Erythroblast (primary cell): ENCODE data around the gene SP5.

Experiments
- GATA1 ChIP-seq: IDR thresholded peaks from 2 replicates; pipeline ENCODE4 v1.6.1; 2011; ENCODE audit warnings: low read depth, mild to moderate bottlenecking, control low read depth, low read length, moderate library complexity
- POLR2A ChIP-seq: IDR thresholded peaks from 2 replicates; pipeline ENCODE4 v1.6.1; 2011; ENCODE audit warnings: mild to moderate bottlenecking, low read length

DNA sequence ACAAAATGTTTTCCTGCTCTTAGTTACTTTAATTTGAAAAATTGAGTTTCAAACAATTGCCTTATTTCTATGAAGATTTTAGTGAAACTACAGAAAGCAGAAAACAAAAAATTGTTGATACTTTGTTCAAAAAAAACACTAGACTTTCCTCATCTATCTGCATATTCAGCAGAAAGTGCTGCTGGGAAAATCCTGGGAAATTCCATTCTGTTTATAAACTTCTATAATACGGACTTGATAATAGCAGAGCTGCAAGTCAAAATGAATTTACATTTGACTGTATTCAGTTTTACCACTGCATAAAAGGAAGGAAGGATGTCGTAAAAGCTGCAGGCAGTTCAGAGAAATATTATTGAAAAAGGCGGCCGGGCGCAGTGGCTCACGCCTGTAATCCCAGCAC lies 30.2 kb downstream of the SP5 start:
- TF ChIP-seq POLR2A (no peak), GATA1 (no peak)
